22Rv1 (cell line): ENCODE data around the gene PML.
A peak's percentile ranks its signal among the peaks of the same experiment; 100 is the strongest.
"Not testable (repeated sequence)": the region's sequence is repeated elsewhere in the genome, so short reads cannot be mapped to it uniquely, and the experiment has no call there.

ENCODE experiments used
- H3K27ac ChIP-seq: fragments of 450-650 bp; 2 replicates; pipeline ENCODE4 v1.5.1; 2017
- ZFX ChIP-seq: fragments of 450-650 bp; IDR thresholded peaks from 2 replicates; pipeline ENCODE4 v1.6.1; 2017; ENCODE audit warnings: antibody characterized with exemption, borderline replicate concordance
- TF ChIP-seq, protein P1 (sequence below): fragments of 450-650 bp; IDR thresholded peaks from 2 replicates; pipeline ENCODE4 v1.5.1; 2017; ENCODE audit warnings: mild to moderate bottlenecking

Gene PML

DNA sequence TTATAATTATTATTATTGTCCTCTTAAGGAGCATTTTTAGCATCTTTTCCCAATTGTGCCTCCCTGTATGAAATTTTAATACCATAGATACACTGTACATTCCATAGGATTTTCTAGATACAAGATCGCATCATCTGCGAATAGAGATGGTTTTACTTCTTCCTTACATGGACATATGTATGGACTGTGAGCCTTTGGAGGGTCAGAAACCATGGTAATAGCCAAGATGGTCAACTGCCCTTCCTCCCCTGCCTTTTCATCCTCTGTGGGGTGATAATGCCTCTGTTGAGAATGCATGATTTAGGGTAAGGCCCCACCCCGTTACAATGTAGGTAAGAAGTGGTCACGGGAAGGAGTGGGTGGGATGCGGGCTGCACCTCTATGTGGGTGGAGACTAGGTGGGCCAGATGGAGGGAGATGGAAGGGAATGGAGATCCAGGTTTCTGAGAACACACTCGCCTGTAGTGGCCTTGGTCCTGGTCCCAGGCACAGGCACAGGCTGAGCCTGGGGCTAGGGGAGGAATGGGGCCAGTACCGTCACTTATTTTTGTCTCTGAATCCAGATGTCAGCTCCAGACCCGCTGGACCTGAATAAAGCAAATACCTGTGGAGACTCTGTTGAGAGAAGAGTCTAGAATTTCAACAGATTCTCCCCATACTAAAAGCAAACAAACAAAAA lies 56.2 kb downstream of the PML start:
- TF ChIP-seq ZFX = no peak
- TF ChIP-seq, protein P1, sequence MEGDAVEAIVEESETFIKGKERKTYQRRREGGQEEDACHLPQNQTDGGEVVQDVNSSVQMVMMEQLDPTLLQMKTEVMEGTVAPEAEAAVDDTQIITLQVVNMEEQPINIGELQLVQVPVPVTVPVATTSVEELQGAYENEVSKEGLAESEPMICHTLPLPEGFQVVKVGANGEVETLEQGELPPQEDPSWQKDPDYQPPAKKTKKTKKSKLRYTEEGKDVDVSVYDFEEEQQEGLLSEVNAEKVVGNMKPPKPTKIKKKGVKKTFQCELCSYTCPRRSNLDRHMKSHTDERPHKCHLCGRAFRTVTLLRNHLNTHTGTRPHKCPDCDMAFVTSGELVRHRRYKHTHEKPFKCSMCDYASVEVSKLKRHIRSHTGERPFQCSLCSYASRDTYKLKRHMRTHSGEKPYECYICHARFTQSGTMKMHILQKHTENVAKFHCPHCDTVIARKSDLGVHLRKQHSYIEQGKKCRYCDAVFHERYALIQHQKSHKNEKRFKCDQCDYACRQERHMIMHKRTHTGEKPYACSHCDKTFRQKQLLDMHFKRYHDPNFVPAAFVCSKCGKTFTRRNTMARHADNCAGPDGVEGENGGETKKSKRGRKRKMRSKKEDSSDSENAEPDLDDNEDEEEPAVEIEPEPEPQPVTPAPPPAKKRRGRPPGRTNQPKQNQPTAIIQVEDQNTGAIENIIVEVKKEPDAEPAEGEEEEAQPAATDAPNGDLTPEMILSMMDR = no peak
- H3K27ac ChIP-seq = no peak overlapping the region

DNA sequence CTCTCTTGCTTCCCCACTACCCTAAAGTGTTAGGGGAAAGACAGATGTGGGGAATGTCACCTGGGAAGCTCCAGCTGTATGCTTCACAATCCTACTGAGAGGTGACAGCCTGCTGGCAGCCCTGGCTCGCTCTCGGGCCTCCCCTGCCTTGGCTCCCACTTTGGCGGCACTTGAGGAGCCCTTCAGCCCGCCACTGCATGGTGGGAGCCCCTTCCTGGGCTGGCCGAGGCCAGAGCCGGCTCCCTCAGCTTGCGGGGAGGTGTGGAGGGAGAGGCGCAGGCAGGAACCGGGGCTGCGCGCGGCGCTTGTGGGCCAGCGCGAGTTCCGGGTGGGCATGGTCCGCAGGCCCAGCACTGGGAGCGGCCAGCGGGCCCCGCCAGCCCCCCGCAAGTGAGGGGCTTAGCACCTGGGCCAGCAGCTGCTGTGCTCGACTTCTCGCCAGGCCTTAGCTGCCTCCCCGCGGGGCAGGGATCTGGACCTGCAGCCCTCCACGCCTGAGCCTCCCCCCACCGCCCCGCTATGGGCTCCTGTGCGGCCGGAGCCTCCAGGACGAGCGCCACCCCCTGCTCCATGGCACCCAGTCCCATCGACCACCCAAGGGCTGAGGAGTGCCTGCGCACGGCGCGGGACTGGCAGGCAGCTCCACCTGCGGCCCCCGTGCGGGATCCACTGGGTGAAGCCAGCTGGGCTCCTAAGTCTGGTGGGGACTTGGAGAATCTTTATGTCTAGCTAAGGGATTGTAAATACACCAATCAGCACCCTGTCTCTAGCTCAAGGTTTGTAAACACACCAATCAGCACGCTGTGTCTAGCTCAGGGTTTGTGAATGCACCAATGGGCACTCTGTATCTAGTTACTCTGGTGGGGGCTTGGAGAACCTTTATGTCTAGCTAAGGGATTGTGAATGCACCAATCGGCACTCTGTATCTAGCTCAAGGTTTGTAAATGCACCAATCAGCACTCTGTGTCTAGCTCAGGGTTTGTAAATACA lies 58.0 kb downstream of the PML start:
- not testable (repeated sequence) for H3K27ac ChIP-seq

DNA sequence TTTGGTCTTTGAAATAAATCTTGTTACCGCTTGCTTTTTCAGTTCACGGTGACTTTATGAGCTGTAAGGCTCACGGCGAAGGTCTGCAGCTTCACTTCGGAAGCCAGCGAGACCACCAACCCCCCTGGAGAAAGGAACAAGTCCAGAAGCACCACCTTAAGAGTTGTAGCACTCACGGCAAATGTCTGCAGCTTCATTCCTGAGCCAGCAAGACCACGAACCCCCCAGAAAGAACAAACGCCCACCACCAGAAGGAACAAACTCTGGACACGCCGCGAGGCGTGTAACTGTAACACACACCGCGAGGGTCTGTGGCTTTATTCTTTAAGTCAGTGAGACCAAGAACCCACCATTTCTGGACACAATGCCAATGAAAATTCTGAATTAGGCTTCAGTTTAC lies 59.0 kb downstream of the PML start:
- H3K27ac ChIP-seq = no peak overlapping the region
- TF ChIP-seq, protein P1 = no peak
- TF ChIP-seq ZFX = no peak

DNA sequence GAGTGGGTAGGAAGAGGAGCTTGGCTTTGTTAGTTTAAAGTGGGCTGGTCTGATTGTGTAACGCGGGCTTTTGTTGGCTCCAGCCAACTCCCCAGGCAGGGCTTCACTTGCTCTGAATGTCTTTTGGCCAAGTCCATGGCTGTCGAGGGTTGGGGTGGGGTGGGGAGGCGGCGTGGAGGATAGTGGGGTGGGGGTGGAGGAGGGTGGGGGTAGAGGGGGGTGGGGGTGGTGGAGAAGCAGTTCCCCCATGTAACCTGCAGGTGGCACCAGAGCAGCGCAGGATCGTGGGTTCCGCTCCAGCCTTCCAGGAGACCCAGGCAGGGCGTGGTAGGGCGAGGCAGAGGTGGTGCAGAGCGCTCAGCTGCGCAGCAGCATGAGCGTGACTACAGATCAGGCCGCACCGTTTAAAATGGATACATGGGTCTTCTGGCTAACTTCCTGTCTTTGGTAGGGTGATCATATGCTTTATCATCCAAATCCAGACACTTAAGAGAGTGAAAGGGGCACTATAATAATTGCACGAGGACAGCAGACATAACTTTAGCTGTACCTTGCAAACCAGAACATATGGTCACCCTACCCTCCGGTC lies 59.5 kb downstream of the PML start:
- H3K27ac ChIP-seq = no peak overlapping the region
- TF ChIP-seq, protein P1 = peak; percentile 79
- TF ChIP-seq ZFX = no peak

DNA sequence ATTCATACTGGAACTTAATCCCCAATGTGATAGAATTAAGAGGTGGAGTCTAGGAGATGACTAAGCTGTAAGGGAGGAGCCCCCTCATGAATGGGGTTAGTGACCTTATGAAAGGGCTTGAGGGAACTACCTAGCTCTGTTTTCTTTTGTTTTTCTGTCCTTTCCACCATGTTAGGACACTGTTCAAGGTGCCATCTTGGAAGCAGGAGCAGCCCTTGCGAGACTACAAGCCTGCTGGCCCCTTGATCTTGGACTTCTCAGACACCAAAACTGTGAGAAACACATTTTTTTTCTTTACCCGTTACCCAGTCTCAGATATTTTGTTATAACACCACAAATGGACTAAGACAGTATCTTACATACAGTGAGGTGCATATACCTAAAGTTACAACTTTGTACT lies 61.3 kb downstream of the PML start:
- H3K27ac ChIP-seq = no peak overlapping the region
- TF ChIP-seq, protein P1 = no peak
- no peak for TF ChIP-seq ZFX

DNA sequence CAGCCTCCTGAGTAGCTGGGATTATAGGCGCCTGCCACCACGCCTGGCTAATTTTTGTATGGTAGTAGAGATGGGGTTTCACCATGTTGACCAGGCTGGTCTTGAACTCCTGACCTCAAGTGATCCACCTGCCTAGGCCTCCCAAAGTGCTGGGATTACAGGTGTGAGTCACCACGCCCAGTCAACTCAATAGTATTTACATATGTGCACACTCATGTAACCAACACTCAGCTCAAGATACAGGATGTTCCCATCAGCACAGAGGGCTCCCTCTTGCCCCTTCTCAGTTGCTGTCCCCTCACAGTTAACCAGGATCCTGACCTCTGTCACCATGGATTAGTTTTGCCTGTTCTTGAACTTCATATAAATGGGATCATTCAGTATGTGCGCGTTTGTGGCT lies 61.8 kb downstream of the PML start:
- not testable (repeated sequence) for H3K27ac ChIP-seq

DNA sequence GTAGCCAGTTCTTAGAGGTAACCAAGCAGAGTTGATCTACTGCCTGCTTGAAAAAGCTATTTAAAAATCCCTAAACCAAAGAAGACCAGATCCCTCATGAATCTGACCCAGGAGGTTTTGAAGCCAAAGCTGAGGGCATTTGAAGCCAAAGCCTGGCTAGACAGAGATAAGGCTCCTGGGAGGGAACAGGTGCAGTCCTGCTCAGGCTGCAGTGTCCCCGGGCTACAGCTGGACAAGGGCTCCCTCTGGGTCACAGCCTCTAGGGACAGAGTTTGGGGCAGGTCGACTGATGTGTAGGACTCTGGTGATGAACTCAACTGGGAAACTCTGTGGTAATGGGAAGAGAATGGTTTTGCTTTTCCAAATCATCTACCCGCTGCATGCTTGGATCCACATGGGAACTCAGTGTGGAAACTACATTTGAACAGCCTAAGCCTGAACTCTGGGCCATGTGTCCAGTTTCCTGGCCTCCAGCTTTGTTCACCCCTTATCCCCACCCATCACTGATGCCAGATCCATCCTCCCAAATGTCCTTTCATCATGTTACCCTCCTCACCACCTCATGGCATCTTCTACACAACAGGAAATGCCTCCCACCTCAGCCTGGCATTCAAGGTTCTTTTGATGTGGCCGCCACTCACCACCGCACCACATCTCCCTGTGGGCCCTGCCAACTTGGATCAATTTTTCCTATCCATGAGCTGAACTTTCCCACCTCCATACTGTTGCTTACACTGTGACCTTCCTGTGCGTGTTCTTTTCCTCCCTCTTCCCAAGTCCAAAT lies 64.7 kb downstream of the PML start:
- H3K27ac ChIP-seq = not testable (repeated sequence)

DNA sequence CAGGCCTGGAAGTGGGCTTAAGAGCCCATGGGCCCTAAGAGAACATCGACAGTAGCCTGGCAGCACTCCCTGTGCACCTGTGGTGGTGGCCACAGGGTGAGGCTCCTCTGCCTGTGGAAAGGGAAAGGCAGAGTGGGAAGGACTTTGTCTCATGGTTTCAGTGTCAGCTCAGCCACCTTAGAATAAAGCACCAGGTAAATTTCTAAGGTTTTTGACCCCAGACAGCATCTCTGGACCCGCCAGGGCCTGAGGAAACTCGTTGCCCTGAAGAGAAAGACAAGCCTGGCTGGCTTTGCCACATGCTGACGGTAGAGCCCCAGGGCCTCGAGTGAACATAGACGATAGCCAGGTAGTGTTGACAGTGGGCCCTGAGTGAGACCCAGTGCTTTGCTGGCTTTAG lies 65.7 kb downstream of the PML start:
- TF ChIP-seq ZFX = no peak
- TF ChIP-seq, protein P1 = no peak
- no peak overlapping the region for H3K27ac ChIP-seq
